Spinal cord (tissue), 10 donors: Measurements from ENCODE around the gene ALDH3B2. TPM values are rescaled to one million over a fixed set of nuclear protein-coding genes. Genes with fewer than 3 reads are reported as not detected.
A peak's percentile ranks its signal among the peaks of the same experiment; 100 is the strongest.
"Not testable (repeated sequence)": the region's sequence is repeated elsewhere in the genome, so short reads cannot be mapped to it uniquely, and the experiment has no call there.

ENCODE experiments used
- DNase-seq, 6 donors: peaks; one replicate each; pipeline versions ENCODE4 v3.0.0 to v3.0.0-alpha.2; 2013 to 2015; ENCODE audit warnings: low spot score in 6 of 6, low read depth in 4 of 6
- H3K27ac ChIP-seq: one replicate; pipeline ENCODE4 v1.5.1; 2013; ENCODE audit warnings: low read depth, low read length, control low read depth
- H3K27me3 ChIP-seq: one replicate; pipeline ENCODE4 v1.6.1; 2013; ENCODE audit warnings: low read length; ENCODE audit not compliant: control insufficient read depth, insufficient read depth
- H3K36me3 ChIP-seq: one replicate; pipeline ENCODE4 v1.6.1; 2013; ENCODE audit warnings: low read length; ENCODE audit not compliant: control insufficient read depth, insufficient read depth
- H3K4me1 ChIP-seq: one replicate; pipeline ENCODE4 v1.6.1; 2013; ENCODE audit warnings: low read length; ENCODE audit not compliant: control insufficient read depth, insufficient read depth
- H3K4me3 ChIP-seq: one replicate; pipeline ENCODE4 v1.5.1; 2013; ENCODE audit warnings: low read depth, low read length, control low read depth
- H3K9me3 ChIP-seq: one replicate; pipeline ENCODE4 v1.6.1; 2013; ENCODE audit warnings: low read length; ENCODE audit not compliant: control insufficient read depth, insufficient read depth
- WGBS: methylation state at CpG from one replicate; pipeline ENCODE4 v1.1.5; 2013; ENCODE audit warnings: missing lambda C conversion rate; ENCODE audit not compliant: insufficient coverage; 5-methylcytosine and 5-hydroxymethylcytosine counted together
- polyA plus RNA-seq, 2 donors: library from polyadenylated mRNA; unstranded; fragments of 120-200 nt; gene quantifications; one replicate each; pipeline ENCODE4 v1.2.1, GENCODE V29; 2013; ENCODE audit not compliant: insufficient read length in 2 of 2
- total RNA-seq, 2 donors: library from RNA; depleted of rRNA in 1 of 2; stranded (reverse); fragments of 120-200 nt in 1 of 2; fragments of >200 nt in 1 of 2; gene quantifications; one replicate each; pipeline versions ENCODE4 v1.2.3 to v1.2.4, GENCODE V29; 2013 to 2014
- donor health status: healthy.

ALDH3B2 gene
- total and polyA plus RNA-seq, 4 donors = not detected

DNA sequence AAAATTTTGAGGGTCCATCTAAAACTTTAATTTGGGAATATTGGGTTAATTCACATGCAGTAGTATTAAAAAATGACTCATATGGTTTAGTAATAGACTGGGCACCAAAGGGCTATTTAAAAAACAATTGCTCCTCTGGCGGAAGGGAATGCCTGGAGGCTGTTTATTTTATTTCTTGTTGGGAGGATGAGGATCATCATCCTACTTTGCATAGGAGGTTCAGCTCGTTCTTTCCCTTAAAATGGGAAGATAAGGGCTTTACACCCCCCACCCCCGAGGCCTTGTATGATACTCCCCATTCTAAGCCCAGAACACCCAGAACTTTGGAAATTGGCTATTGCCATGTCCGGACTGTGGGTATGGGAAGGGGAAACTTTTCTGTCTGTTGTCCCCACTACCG lies 29.3 kb upstream of the ALDH3B2 start:
- H3K27ac ChIP-seq, H3K4me3 ChIP-seq, DNase-seq, H3K27me3 ChIP-seq, H3K36me3 ChIP-seq, H3K4me1 ChIP-seq, H3K9me3 ChIP-seq: not testable (repeated sequence)
- WGBS = no CpG with 5 or more reads among the region's 5 CpGs

DNA sequence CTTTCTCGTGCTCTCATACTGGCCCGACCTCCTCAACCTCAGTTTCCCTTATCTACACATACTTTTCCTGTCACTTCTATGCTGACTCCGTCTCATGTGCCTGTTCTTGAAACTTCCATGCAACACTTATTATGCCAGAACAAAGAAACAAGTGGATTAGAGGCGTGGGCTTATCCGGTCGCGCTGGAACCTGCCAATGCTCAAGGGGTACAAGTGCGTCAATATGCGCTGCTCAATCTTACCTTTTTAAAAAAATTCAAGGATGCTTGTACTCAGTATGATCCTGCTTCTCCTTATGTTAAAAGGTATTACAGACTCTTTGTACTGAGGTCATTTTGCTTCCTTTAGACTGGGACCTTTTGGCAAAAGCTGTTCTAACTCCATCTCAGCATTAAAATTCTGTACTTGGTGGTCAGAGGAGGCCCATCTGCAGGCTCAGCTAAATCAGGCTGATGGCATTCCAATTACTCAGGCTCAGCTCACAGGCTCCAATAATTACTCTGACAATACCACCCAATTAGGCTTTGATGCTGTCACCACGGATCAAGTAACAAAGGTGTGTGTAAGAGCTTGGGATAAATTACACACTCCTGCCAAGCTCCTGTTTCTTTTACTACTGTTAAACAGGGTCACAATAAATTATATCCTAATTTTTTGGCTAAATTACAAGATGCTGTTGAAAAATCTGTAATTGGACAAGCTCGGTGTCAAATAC lies 26.3 kb upstream of the ALDH3B2 start:
- no peaks in the 10 kb centered on the region for H3K9me3 ChIP-seq
- WGBS = 76% methylated on average over 6 of the region's 11 CpGs
- H3K27me3 ChIP-seq = no peaks in the 10 kb centered on the region
- DNase-seq = peak in 2 of 6 donors; percentile 43 to 56
- H3K36me3 ChIP-seq = no peaks in the 10 kb centered on the region
- H3K4me1 ChIP-seq = no peaks in the 10 kb centered on the region
- H3K4me3 ChIP-seq = no peak overlapping the region
- H3K27ac ChIP-seq = no peak overlapping the region

DNA sequence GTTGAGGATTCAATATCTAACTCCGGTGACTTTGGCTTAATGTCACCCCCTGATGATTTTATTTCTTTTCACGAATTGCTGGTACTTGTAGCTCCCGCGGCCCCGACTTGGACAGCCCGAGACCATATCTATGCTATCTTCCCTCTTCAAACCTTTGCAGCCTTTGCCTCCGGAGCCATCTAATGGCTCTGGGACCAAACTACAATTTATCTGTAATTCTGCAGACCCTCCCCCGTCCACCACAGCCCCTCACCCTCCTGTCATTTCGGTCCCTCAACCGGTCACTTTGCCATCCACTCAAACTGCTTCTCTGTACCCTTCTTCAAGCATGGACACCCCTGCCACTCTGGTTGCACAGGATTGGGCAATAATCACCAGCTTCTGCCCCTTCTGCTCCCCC lies 25.7 kb upstream of the ALDH3B2 start:
- Histone ChIP-seq H3K27me3 (no peaks in the 10 kb centered on the region), H3K27ac (no peak overlapping the region)

DNA sequence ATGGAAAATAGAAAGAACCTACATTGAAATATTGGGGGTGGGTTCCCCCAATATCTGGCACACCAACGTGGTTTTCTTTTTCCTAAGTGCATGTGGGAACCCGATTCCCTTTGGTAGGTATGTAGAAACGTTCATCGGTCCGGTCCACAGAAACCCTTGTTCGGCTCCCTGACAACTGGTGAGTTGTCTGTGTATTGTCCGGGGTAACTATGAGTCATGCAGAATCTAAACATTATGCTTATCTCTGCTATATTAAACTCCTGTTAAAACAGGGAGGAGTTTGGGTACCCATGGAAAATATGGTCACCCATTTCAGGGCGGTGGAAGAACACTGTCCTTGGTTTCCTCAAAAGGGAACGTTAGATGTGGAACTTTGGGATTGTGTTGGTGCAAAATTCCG lies 25.1 kb upstream of the ALDH3B2 start:
- Histone ChIP-seq H3K27me3 (no peaks in the 10 kb centered on the region), H3K27ac (no peak overlapping the region), H3K36me3 (no peaks in the 10 kb centered on the region), H3K4me3 (no peak overlapping the region), H3K9me3 (no peaks in the 10 kb centered on the region), H3K4me1 (no peaks in the 10 kb centered on the region)
- WGBS = no CpG with 5 or more reads among the region's 10 CpGs
- DNase-seq = no peak

More for the DNA sequence above, 25.7 kb upstream of the ALDH3B2 start:
- peak in 2 of 6 donors; percentile 26 to 34 for DNase-seq
- Histone ChIP-seq H3K4me3 (no peak overlapping the region), H3K4me1 (no peaks in the 10 kb centered on the region), H3K9me3 (no peaks in the 10 kb centered on the region), H3K36me3 (no peaks in the 10 kb centered on the region)
- 53% methylated on average over 10 of the region's 10 CpGs for WGBS

DNA sequence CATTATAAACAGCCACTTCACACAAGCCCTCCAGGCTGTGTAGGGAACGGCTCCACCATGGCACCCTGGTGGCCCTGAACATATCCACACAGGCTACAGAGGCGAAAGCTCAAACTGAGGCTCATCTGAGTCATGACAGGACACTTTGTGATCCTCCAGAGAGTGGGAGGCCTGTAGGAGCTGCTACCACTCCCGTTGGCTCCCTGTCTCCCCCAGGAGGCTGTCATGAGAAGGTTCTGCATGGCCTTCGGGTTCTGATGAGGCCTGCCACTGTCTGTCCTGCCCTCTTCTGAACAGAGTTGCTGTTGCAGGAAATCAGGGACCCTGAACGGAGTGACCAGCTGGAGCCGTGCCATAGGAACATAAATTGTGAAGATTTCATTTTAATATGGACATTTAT lies 23.8 kb upstream of the ALDH3B2 start:
- no peak overlapping the region for H3K4me3 ChIP-seq
- H3K27ac ChIP-seq = no peak overlapping the region
- DNase-seq = no peak
- H3K4me1 ChIP-seq = no peaks in the 10 kb centered on the region
- WGBS = 82% methylated on average over 4 of the region's 6 CpGs
- no peaks in the 10 kb centered on the region for H3K9me3 ChIP-seq
- no peaks in the 10 kb centered on the region for H3K36me3 ChIP-seq
- no peaks in the 10 kb centered on the region for H3K27me3 ChIP-seq

DNA sequence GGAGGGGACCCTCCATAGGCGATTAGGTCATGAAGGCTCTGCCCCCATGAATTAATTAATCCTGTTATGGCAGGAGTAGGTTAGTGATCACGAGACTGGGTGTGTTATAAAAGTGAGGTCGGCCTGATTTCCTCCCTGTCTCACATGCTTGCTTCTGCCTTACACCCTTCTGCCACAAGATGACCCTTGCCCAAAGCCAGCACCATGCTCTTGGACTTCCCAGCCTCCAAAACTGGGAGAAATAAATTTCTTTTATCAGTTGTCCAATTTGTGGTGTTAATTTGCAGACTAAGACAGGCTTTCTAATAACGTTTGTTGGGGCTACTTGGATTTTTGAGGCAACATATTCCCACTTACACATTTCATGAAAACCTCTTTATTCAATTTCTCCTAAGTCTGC lies 23.4 kb upstream of the ALDH3B2 start:
- no peaks in the 10 kb centered on the region for H3K4me1 ChIP-seq
- H3K9me3 ChIP-seq = no peaks in the 10 kb centered on the region
- no CpG with 5 or more reads among the region's 4 CpGs for WGBS
- H3K27me3 ChIP-seq = no peaks in the 10 kb centered on the region
- H3K36me3 ChIP-seq = no peaks in the 10 kb centered on the region
- no peak overlapping the region for H3K27ac ChIP-seq
- no peak for DNase-seq
- H3K4me3 ChIP-seq = no peak overlapping the region

DNA sequence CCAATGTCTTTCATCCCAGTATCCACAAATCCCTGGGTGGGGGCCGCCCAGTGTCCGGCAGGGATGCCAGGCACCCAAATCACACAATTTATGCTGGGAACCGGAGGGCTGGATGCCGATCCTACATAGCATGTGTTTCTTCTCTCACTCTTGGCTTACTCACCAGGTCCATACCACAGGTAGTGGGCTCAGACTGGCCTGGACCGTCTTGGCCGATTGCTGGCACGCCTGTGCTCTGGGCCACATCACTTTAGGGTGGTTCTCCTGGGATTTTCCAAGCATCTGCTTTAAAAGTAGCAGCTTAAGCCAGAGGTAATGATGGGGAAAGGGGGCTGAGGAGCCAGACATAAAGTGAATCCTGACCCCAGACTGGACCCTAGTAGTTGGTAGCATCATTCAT lies 22.6 kb upstream of the ALDH3B2 start:
- no peaks in the 10 kb centered on the region for H3K27me3 ChIP-seq
- H3K9me3 ChIP-seq = no peaks in the 10 kb centered on the region
- no peaks in the 10 kb centered on the region for H3K4me1 ChIP-seq
- no peak overlapping the region for H3K4me3 ChIP-seq
- H3K36me3 ChIP-seq = no peaks in the 10 kb centered on the region
- no peak for DNase-seq
- no peak overlapping the region for H3K27ac ChIP-seq
- 93% methylated on average over 7 of the region's 7 CpGs for WGBS

DNA sequence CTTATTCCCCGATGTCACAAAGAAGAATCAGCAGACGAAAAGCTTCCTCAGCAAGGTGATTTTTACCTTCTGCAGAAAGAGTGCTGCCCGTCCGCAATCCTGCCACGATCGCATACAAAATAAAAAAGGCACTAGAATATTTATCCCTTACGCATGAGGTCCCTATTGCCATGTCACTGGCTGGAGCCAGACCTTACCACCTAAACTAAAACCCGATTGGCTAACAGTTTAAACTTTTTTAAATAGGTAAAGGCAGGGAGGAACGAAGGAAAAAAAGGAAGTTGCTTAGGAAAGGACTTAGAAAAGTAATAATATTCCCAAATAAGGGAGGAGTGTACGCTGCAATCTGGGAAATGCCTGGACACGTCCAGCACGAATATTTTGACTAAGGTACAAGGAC lies 21.2 kb upstream of the ALDH3B2 start:
- no peak for DNase-seq
- Histone ChIP-seq H3K36me3 (no peaks in the 10 kb centered on the region), H3K4me3 (no peak overlapping the region), H3K27ac (no peak overlapping the region), H3K27me3 (no peaks in the 10 kb centered on the region), H3K9me3 (no peaks in the 10 kb centered on the region), H3K4me1 (no peaks in the 10 kb centered on the region)
- 94% methylated on average over 7 of the region's 12 CpGs for WGBS

DNA sequence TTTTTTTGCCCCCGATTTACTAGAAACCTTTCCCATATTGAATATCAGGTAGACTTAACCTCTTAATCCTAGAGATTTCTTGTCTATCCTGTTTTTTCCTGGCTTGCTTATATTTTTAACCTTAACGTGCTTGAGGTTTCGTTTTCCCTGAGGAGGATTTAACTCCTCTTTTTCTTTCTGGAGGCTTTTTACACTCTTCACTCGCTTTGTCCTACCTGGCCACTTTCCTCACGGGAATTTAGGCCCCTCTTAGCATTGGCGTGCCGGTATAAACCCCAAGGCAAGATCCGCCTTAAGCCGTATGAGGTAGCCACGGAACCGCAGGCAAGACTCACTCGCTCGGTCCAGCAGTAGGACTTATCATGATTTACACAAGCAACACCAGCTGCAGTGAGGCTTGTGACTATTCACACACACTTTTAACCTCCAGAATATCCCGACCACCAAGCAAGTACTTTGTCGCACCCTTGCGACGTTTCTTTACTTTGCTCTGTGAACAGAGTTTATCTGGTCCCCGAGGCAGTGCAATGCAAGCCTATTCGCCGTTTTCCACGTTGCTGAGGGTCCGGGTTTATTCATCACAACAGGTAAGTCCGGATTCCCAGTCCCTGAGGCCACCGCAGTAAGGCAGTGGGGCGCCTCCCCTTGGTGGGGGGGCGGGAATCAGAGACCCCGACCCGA lies 20.6 kb upstream of the ALDH3B2 start:
- Histone ChIP-seq H3K4me1 (no peaks in the 10 kb centered on the region), H3K36me3 (no peaks in the 10 kb centered on the region), H3K4me3 (no peak overlapping the region), H3K27me3 (no peaks in the 10 kb centered on the region), H3K9me3 (no peaks in the 10 kb centered on the region), H3K27ac (no peak overlapping the region)
- no peak for DNase-seq
- 92% methylated on average over 23 of the region's 28 CpGs for WGBS

DNA sequence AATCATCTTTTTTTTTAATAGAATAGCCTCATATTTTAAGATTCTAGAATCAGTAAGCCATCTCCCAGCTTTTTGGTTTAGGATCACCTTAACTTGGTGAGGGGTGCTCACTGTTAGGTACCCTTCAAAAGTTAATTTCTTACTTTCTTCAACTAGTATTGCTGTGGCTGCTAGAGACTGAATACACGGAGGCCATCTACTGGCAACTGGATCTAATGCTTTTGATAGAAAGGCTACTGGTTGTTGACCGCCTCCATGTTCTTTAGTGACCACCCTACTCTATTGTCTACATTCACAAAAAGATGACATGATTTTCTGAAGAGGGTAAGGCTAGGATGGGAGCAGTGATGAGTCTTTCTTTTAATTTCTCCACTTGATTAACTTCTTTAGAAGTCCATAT lies 16.7 kb upstream of the ALDH3B2 start:
- Histone ChIP-seq H3K27me3 (no peaks in the 10 kb centered on the region), H3K9me3 (no peaks in the 10 kb centered on the region), H3K27ac (no peak overlapping the region), H3K4me3 (no peak overlapping the region), H3K4me1 (no peaks in the 10 kb centered on the region), H3K36me3 (no peaks in the 10 kb centered on the region)
- no CpG with 5 or more reads among the region's 2 CpGs for WGBS
- DNase-seq = peak in 2 of 6 donors; percentile 7 to 16
